AG08395 (cell line): ENCODE measurements around the gene TRAPPC6A.

Experiments used
- DNase-seq: peaks from one replicate; pipeline ENCODE4 v3.0.0; 2012; ENCODE audit warnings: mixed read lengths, low spot score

Gene TRAPPC6A

DNA sequence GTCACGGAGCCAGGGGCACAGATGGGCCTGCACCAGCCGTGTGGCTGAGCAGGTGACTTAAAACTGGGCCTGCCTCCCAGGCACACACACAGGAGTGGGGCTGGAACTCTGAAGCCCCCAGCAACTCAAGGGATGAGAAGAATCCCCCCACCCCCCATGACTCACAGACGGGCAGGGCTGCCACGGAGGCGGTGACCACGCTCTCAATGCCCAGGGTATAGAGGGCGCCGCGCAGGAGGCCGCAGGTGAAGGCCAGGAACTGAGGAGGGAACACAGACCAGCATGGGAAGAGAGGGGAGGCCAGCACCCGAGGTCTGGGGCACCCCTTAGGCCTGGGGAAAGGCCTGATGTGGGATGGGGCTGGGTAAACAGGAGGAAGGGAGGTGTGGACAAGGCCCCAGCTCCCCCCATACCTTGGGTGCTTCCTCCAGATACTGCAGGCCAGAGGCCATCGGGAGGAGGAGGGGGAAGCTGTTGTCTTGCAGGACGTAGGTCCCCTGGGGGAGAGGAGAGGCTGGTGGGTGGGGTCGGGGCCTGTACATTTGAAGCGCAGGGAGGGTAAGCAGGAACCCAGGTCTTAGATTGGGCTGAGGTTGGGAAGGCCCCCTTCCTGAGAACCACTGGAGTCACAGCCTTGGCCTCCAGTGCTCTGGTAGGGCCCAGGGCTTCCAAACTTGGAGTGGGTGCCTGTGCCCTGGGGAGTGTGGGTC, 14.1 kb downstream of the TRAPPC6A start:
- no peak for DNase-seq

DNA sequence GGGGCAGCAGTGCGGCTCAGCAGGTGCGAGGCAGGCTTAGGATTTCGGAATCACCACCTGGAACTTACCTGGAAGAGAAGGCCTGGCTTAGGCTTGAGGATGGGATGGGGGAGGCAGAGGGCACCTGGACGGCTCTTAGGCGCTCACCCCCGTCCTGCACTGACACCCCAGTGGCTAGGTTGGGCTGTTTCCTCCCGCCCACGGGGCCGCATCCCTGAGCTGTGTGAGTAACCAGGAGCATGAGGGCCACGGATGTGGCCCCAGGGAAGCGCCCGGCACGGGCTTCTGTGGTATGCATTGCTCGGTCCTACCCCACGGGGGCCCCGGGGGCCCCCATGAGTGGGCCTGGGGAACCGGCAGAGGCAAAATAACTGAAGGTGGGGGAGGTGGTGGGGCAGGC, 14.9 kb downstream of the TRAPPC6A start:
- DNase-seq: no peak

DNA sequence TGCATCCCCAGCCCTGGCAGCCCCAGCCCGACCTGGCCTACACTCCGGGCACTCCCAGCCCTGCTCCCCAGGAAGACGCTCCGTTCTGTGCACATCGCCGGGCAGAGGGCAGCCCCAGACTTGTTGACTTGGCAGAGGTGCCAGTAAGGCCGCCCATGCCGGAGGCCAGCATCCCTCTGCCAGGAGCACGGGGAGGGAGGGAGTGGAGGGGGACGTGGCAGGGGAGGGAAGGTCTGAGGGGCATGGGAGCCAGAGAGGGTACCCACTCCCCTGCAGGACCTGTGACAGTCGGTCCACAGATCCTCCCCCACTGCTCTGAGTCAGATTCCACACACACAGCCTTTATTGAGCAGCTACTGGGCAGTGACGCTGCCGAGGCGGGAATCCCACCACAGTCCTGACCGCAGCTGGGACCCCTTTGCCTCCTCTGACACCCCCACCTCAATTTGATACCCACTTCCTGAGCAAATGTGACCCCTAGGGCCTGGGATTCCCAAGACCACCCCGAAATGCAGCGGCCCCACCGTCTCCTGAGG, 15.4 kb downstream of the TRAPPC6A start:
- DNase-seq: no peak

DNA sequence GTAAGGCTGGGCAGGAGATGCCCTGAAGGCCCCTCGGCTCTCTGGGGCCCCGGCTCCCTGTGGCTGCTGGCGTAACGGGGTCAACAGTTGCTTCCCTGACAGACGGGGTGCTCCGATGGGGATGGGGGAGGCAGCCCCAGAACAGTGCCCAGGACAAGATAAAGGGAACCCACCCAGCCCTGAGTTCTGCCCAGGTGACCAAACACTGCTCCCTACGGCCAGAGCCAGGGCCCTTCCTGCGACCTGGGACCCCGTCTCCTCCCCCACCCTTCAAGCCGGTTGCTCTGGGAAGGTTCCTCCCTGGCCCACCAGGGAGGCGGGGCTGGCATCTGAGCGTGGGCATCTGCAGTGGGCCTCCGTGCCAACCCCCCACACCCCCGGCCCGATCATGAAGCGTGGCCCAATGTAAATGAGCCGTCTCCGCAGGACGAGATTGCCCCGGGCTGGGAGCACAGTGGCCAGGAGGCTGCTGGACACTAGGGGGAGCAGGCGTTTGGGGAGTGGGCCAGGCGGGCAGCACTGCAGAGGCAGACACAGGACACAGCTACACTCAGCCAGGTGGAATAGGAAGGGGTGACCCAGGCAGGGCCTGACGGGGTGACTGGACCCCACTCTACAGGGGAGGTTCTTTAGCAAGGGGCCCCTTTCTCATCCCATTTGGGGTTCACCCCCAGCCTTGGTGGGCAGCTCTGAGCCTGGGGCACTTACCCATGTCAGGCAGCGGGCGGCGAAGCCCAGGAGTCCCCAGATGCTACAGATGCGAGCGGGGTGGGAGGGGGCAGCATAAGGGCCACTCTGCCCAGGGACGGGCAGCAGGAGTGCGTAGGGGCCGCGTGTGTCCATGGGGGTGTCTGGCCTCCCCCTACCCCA, 16.1 kb downstream of the TRAPPC6A start:
- DNase-seq: peak; percentile 41

DNA sequence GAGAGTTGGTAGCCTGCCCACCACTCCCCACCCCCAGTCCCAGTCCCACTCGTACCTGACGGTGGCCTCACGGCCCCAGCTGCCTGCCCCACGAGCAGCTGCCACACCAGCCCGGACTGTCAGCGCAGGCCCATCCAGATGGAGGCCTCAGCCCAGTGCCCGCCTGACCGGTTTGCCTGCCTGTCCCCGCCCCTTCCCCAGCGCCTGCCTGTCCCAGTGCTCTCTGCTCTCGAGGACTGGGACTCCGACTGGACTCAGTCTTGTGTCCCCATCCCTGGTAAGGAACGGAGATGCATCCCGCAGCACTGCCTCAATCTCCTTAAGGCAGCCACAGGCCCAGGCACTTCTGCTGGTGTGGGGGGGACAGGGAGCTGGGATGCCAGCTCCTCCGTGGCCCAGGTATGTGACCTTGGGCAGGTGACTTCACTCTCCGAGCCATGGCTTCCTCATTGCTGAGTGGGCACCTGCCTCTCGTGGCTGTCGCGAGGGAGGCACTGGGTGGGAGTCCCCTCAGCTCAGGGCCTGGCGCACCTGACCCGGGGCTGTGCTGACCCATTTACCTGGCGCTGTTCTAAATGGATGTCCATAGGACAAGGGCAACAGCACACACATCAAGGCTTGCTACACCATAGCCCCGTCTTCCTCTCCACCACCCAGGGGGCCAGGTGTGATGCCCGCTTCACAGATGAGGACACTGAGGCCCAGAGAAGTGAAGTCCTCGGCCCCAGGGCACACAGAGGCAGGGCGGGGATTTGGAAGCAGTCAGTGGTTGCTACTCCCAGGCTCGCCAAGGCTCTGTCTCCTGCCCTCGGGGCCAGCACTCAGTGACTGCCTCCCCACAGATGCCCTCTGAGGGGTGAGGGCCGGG, 16.9 kb downstream of the TRAPPC6A start, which contains the start of gene NKPD1:
Gene NKPD1, minus strand, starts transcription at position 113 of the 868 bp plus-strand sequence. CDS start 832 bp downstream, outside the sequence.
- DNase-seq: no peak

DNA sequence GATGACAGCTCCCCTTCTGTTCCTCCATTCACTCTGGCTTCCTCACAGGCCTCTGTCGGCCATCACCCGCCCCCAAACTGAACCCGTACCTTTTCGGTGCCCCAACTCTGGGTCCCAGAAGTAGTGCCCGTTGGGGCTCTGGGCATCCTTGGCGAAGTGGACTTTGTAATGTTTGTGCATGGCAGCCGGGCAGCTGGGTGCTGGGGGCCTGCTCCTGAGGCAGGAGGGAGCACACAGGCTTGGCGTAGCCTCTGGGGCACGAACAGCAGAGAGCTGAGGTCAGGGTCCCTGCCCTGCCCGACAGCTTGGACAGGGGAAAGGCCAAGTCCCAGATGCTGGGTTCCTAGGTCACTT, 18.1 kb downstream of the TRAPPC6A start:
- DNase-seq: no peak

DNA sequence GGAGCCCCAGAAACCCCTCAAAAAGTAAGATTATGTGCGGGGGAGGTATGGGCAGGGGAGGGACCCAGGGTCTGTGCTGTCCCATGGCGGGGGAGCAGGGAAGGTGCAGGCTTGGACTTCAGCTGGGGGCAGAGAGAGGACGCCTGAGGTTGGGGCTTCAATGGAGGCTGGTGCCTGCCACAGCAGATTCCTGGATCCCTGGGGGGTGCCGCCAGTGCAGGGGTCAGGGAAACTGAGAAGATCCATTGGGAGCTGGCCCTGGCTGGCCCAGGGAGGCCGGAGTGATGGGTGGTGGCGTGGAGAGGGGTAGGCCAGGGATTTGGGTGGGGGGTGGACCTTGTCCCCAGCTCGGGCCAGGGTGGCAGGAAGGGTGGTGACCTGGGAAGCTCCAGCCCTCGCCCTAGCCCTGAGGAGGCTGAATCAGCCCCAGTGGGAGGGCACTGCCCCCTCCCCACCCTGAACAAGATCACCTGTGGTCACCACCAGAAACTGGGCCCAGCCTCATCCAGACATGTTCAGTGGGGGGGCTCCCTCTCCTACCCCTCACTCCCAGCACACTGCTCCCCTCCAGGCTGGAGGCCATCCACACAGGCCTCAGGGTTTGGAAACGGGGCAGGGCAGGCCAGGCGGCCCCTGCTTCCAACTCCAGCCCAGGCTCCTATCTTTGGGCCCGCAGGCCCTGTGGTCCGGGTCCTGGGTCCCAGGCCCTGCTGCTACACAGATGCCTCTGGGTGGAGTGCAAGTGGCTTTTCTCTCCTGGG, 18.6 kb downstream of the TRAPPC6A start:
- DNase-seq: no peak

DNA sequence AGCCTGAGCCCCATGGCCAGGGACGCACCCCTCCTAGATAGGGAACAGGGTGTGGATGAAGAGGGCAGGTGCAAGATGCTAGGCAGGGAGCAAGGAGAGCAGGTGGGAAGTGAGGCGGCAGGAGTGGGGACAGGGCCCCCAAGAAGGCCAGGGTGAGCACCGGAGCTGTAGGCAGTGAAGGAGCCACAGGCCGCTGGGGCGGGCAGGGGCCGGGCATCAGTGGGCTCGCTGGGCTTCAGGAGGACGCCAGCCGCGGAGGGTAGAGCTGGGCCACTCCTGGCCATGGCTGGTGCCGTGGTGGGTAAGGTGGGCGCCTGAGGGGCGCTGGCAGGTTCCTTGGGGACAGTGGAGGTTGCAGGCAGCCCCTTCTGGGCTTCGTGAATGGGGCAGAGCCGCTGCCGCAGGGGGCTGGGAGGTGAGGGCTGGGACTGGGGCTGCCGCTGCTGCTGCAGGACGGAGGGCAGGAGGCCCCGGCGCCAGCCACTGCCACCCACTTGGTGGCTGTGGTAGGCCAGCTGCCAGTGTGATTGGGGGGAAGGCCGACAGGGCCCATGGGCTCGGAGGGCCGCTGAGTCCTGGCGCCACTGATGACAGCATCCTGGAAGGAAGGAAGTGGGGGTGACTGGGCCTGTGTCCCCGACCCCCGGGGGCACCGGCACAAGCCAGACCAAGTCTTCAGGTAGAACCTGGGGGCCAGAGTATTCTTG, 19.4 kb downstream of the TRAPPC6A start:
- no peak for DNase-seq

DNA sequence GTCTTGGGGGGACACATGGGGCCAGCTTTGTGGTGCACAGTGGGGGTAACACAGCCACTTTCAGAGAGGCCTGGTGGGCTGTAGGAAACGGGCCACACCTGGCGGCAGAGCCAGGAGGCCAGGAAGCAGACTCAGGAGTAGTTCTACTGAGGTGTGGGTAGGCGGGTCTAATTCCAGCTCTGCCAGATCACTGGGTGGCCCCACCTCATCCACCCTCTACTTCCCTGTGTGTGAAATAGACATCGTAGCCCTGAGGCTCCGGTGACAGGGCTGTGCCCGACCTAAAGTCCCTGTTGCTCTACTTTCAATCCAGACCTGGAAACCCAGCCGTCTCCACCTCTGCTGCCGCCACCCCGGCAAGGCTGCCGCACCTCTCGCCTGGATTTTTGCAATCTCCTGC, 21.3 kb downstream of the TRAPPC6A start:
- no peak for DNase-seq

DNA sequence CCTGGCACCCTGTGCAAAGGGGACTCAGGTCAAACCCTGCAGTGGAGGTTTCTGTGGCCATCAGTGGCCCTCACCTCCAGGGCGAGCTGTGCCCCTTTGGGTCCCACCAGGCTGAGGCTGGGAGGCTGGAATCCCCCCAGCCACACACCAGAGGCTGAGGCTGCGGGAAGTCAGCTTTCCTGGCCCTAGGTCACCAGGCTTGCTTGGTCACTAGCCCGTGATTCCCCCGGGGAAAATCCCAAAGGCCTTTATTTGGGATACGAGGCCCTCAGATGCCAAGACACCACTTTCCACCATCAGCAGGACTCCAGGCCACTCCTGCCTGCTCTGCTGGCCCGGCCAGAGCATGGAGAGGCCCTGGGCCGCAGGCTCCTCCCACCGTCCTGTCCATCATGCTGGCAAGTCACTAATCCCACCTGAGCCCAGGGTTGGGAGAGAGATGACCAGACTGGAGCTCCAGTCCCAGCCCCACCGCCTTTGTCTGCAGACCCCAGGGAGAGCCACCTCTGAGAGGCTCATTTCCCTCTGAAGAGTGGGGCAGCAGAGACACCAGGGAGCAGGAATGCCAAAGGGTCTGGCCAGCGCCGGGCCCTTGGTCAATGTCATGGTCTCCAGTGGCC, 21.9 kb downstream of the TRAPPC6A start:
- no peak for DNase-seq

DNA sequence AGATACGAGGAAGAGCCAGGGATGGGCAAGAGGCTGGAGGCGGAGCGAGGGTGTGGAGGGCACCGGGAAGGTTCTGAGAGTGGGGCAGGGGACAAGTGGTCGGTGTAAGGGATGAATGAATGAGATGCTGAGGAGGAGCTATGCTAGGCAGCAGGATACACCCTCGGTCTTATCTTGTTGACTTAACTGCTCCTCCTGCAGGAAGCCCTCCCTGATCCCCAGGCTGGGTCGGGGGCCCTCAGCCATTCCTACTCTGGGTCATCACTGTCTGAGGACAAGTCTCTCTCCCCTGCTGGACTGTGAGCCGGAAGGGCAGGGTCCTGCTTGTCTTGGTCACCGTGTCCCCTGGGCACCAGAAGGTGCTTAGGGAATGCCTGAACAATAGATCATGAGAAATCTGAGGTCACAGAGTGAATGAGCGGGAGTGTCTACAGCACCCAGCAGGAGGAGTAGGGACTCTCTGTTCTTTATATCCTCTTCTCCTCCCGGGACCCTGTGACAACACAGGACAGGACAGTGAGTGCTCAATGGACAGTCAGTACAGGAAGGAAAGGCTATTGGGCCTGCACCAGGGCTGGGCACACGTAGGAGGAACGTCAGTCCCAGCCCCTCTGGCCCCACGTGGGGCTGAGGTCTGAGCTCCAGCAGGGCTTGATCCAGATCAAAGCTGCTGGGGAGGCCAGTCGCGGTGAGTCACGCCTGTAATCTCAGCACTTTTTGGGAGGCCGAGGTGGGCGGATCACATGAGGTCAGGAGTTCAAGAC, 23.8 kb downstream of the TRAPPC6A start:
- peak; percentile 47 for DNase-seq

DNA sequence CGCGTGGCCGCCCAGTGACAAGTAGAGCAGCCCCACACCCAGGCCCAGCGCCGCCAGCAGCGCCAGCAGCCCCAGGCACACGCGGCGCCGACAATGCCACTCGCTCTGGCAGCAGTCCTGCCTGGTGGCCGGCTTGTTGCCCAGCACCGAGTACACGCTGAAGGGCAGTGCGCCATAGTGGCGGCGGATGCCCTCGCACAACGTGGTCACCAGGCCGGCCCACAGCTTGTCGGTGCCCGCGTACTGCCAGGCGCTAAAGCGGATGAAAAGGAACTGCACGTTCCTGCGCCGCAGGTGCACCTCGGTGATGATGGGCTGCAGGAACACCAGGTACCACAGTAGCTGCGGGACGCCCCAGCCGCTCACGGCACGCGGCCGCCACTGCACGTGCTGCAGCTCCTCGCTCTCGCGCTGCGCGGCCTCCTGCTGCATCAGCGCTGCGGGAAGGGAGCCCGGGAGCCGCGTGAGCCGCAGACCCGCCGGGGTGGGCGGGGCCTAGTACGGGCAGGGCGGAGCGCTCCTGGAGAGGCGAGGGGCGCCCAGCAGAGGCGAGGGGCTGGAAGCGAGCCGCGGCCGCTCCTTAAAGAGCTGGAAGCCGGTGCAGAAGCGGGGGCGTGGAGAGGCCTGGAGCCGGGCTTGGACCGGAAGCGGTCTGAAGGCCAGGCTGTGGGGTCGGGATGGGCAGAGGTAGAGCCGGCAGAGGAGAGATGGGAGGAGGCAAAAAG, 24.5 kb downstream of the TRAPPC6A start:
- peak; percentile 48 for DNase-seq

DNA sequence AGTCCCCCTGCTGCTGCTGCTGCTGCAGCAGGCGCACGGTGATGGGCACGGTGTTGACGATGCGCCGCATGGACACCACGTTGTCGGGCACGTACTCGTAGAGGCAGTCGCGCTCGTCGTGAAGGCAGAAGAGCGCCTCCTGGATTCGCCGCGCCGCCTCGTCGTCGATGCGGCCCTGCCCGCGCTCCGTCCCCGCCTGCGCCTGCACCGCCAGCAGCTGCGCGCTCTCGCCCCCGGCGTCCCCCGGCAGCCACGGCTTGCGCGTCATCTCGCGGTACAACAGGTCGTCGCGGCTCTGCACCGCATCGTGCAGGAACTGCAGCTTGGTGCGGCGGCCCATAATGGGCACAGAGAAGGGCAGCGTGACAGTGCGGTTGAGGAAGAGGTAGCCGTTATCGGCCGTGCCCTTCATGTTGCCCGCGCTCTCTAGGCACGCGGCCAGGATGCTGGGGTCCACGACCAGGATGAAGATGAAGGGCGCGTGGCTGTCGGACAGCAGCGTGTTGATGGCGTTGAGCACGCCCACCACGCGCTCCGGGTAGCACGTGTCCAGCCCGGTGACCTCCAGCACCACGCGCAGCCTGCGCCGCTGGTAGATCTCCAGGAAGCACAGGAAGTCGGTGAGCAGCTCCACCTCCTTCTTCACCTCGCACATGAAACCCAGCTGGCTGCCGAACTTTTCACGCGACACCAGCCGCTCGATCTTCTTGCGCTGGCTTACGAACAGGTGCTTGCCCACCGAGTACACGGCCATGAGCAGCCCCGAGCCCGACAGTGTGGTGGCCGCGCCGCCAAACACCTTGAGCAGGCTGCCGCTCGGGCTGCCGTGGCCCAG, 25.3 kb downstream of the TRAPPC6A start:
- DNase-seq: no peak

DNA sequence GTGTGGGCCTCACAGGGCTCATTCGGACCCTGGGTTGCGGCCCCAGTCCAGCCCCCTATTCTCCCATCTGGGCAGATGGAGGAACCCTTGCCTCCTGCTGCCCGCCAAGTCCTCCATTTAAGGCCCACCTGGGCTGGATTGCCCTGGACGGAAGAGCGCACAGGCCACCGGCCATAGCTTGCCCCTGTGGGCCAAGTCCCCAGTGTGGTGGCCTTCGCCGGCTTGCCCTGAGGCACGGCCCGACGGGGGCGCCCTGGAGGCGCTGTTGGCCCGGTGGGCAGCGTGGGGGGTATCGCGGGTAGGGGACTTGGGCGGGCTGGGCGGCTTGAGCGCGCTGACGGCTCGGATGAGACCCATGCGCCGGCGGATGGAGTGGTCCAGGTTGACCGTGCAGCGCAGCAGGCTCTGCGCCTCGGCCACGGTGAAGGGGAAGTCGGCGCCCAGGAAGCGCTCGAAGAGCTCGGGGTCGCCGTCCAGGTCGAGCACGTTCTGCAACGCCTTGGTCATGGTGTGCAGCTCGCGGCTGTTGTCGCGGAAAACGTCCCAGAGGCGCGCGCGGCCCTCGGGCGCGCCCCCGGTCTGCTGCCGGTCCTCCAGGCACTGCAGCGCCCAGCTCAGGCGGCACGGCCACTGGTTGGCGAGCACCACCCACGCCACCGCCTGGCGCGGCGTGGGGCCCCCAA, 26.1 kb downstream of the TRAPPC6A start:
- DNase-seq: no peak

DNA sequence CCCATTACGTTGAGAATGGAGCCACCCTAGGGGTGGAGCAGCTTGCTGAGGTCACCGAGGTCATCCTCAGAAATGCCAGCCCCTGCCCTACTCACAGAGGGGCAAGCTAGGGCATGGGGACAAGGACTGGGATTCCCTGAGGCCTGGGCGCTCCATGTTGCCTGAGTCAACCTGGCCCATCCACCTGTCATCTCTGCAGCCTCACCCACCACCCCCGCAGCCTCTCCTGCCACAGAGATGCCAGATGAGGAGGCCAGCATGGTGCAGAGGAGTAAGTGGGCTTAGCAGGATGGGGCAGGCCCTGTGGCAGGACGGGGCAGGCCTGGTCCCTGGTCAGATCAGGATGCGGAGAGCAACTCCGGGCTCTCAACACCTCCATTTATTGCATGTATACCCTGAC, 26.7 kb downstream of the TRAPPC6A start:
- DNase-seq: no peak

DNA sequence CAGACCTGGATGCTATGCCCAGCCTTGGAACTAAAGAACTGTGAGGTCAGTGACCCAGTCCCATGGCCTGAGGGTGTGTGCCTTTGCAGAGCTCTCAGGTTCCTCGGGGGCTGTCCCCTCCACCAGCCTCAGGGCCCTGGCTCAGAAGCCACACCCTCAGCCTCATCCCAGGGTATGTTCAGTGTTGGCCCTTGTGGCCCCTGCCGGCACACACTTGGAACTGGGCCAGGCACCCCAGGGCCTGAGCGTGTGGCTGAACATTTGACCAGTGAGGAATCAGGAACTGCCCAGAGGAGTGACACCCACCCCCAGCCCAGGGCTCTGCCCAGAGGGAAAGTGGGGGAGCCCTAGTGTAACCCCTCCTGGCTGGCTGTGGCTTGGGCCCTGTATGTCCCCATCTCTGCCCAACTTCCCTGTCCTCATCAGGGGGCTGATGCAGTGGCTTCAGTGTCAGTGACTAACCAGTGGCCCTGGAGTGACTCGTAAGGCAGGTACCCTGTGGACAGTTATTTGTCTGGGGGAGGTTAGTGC, 27.2 kb downstream of the TRAPPC6A start:
- no peak for DNase-seq

DNA sequence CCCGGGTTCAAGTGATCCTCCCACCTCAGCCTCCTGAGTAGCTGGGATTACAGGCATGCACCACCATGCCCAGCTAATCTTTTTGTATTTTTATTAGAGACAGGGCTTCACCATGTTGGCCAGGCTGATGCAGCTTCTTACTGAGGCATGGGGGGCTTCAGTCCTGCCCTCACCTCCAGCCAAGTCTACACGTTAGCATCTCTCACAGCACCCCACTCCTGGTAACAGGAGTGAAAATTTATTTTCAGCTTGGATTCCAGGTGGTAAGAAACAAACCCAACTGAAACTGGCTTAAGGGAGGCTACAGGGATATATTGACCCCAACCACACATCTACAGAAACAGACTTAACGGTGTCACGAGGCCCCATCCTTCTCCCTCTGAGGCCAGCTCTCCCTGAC, 27.9 kb downstream of the TRAPPC6A start:
- no peak for DNase-seq
